GM06990 (cell line): ENCODE measurements around the gene C2orf80.
"Not testable (repeated sequence)": the region's sequence is repeated elsewhere in the genome, so short reads cannot be mapped to it uniquely, and the experiment has no call there.

Source experiments
- DNase-seq: peaks from one replicate; pipeline ENCODE4 v3.0.0-alpha.2; 2011; ENCODE audit not compliant: insufficient read length; ENCODE audit errors: extremely low read depth
- H3K27me3 ChIP-seq: replicated peaks from 2 replicates; pipeline ENCODE4 v1.6.0; 2011; ENCODE audit warnings: low read length; ENCODE audit not compliant: control insufficient read depth, insufficient read depth
- H3K36me3 ChIP-seq: 2 replicates; pipeline ENCODE4 v1.5.1; 2011; ENCODE audit warnings: low read length; ENCODE audit not compliant: control insufficient read depth, insufficient read depth
- H3K4me3 ChIP-seq: replicated peaks from 2 replicates; pipeline ENCODE4 v1.5.1; 2011; ENCODE audit warnings: low read depth, mild to moderate bottlenecking, control low read depth, low read length
- CTCF ChIP-seq: IDR thresholded peaks from 2 replicates; pipeline ENCODE4 v1.5.1; 2011; ENCODE audit warnings: low read length, control low read depth, mild to moderate bottlenecking, inconsistent platforms; ENCODE audit not compliant: insufficient read depth, poor library complexity, severe bottlenecking

Gene C2orf80

GRCh38 chr2:208128136-208128535 is 61.7 kb downstream of the C2orf80 start:
- Histone ChIP-seq H3K4me3 (no peak overlapping the region), H3K36me3 (no peaks in the 10 kb centered on the region), H3K27me3 (no peaks in the 10 kb centered on the region; the same call in 1 of the 2 replicates)
- no peak for TF ChIP-seq CTCF
- DNase-seq: no peak

GRCh38 chr2:208127090-208127489 is 62.7 kb downstream of the C2orf80 start:
- Histone ChIP-seq H3K27me3 (no peaks in the 10 kb centered on the region; the same call in 1 of the 2 replicates), H3K4me3 (no peak overlapping the region), H3K36me3 (no peaks in the 10 kb centered on the region)
- TF ChIP-seq CTCF: no peak
- DNase-seq: no peak

GRCh38 chr2:208125251-208125650 is 64.6 kb downstream of the C2orf80 start:
- Histone ChIP-seq H3K36me3 (no peaks in the 10 kb centered on the region), H3K4me3 (no peak overlapping the region), H3K27me3 (no peaks in the 10 kb centered on the region; the same call in 1 of the 2 replicates)
- DNase-seq: no peak
- TF ChIP-seq CTCF: no peak

- not testable (repeated sequence) for H3K27me3 ChIP-seq, DNase-seq, H3K4me3 ChIP-seq, H3K36me3 ChIP-seq
These were observed 65.7 kb downstream of the C2orf80 start, which contains the start of gene CRYGD for GRCh38 chr2:208124013-208124715. Gene CRYGD (minus strand): TSS chr2:208124524. CDS start chr2:208124473, 51 bp downstream.

- no peak for DNase-seq
- Histone ChIP-seq H3K27me3 (no peaks in the 10 kb centered on the region; the same call in 1 of the 2 replicates), H3K4me3 (no peak overlapping the region), H3K36me3 (no peaks in the 10 kb centered on the region)
- no peak for TF ChIP-seq CTCF
These were observed 67.6 kb downstream of the C2orf80 start for GRCh38 chr2:208122248-208122647.

- no peak overlapping the region for H3K4me3 ChIP-seq
- H3K36me3 ChIP-seq: no peaks in the 10 kb centered on the region
- no peak for DNase-seq
- H3K27me3 ChIP-seq: no peaks in the 10 kb centered on the region
- TF ChIP-seq CTCF: no peak
These were observed 70.9 kb downstream of the C2orf80 start for GRCh38 chr2:208118918-208119317.

- H3K36me3 ChIP-seq, H3K4me3 ChIP-seq, DNase-seq, H3K27me3 ChIP-seq: not testable (repeated sequence)
These were observed 72.4 kb downstream of the C2orf80 start for GRCh38 chr2:208117390-208117789.
